Right cardiac atrium (tissue), 5 donors: ENCODE data around the gene PDK4. TPM values are rescaled to one million over a fixed set of nuclear protein-coding genes. Genes with fewer than 3 reads are reported as not detected.

Experiments used
- ATAC-seq, 2 donors: fragments of 200-7000 bp; cut with Tn5 transposase; one replicate each; pipeline versions ENCODE4 v1.8.0 to v1.9.1; 2020; ENCODE audit warnings: moderate library complexity in 2 of 2, mild to moderate bottlenecking in 1 of 2
- DNase-seq, 3 donors: peaks; one replicate each; pipeline ENCODE4 v3.0.0-alpha.2; 2020
- H3K27ac ChIP-seq: one replicate; pipeline ENCODE4 v1.5.1; 2013; ENCODE audit warnings: mild to moderate bottlenecking, low read length, control low read depth, moderate library complexity
- H3K27me3 ChIP-seq: one replicate; pipeline ENCODE4 v1.6.1; 2013; ENCODE audit not compliant: control insufficient read depth, insufficient read depth
- H3K4me1 ChIP-seq: one replicate; pipeline ENCODE4 v1.6.1; 2013; ENCODE audit warnings: low read length; ENCODE audit not compliant: control insufficient read depth, insufficient read depth
- H3K4me3 ChIP-seq: one replicate; pipeline ENCODE4 v1.5.1; 2013; ENCODE audit warnings: low read length, control low read depth
- H3K9me3 ChIP-seq: one replicate; pipeline ENCODE4 v1.6.1; 2013; ENCODE audit warnings: low read length; ENCODE audit not compliant: control insufficient read depth
- WGBS: extraction: QIAGEN DNeasy Blood & Tissue Kit; methylation state at CpG from one replicate; pipeline ENCODE4 v1.1.7; 2013; 5-methylcytosine and 5-hydroxymethylcytosine counted together
- intact Hi-C, 4 donors: fragments of 100-400 bp; cut with DNase I; formaldehyde crosslinking; loops; one replicate each; pipeline versions ENCODE4 v1.11.0 to v1.14.0; 2022 to 2023
- polyA plus RNA-seq: library from polyadenylated mRNA; stranded (reverse); fragments of 200-250 nt; gene quantifications from one replicate; pipeline ENCODE4 v1.2.3, GENCODE V29; 2013
- total RNA-seq, 4 donors: library from RNA; stranded (reverse); fragmentation: NEBNext Ultra II Directional; extraction: Animal tissue kit (Norgen Biotek cat#: 25700); gene quantifications; one replicate each; pipeline ENCODE4 v1.2.1, GENCODE V29; 2021
- donor health status: healthy with polysubstance abuse.
- donor health status: DM: no; HTN: yes; CAD: no.
- donor health status: DM: no; HTN: no; CAD: no.
- donor health status: DM: no; HTN: yes; CAD: no; lungs with severe emphysema.
- donor health status: DM: yes; HTN: yes; CAD: no.

Gene PDK4
- total and polyA plus RNA-seq, 5 donors = 53.0 to 842 (median 121) TPM

DNA sequence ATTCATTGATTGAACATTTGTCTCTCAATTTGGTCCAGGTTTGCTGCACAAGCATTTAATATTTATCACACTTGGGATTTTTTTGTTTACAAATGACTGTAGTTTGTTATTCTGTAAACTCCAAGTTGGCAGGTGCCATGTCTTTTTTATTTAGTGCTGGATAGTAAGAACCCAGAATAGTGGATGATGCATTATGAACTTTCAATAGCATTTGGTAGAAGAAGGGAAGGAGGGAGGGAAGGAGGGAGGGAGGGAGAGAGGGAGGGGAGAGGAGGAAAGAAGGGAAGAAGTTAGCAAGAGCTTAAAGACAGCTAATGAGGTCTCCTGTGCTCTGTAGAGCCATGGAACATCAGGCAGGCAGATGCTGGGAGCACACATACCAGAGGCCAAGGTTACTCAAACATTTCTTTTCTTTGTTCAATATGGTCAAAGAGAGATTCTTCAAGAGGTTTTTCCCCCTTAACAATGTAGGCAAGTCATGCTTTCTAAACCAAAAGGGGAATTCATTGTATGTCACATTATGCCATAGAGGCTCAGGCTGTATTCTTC, 25.8 kb upstream of the PDK4 start:
- DNase-seq (no peak), ATAC-seq (peak in 1 of 2 donors; percentile 18)
- intact Hi-C loops = no loop called here
- Histone ChIP-seq H3K27ac (no peak overlapping the region), H3K4me3 (no peak overlapping the region), H3K27me3 (no peaks in the 10 kb centered on the region), H3K9me3 (no peaks in the 10 kb centered on the region), H3K4me1 (no peaks in the 10 kb centered on the region)

DNA sequence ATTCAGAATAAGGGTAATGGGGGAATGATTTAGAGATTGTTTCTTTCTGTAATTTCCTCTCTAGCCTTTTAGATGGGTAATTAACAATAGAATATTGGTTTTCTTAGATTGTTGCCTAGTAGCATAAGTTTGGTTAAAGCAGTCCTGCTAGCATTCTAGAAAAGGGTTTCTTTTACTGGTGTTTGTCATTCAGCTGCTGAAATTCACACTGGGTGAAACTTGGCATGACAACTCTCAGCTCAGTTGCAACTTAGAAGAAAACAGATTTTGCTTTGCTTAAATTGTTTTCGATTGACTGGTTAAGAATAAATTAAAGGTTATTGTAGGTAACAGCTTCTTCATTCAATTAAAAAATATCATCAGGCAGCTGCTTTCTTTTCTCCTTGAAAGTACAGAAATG, 25.1 kb upstream of the PDK4 start:
- intact Hi-C loops = no loop called here
- DNase-seq (no peak), ATAC-seq (no peak)
- 75% methylated on average over 1 of the region's 1 CpG for WGBS
- no peak overlapping the region for H3K4me3 ChIP-seq
- H3K9me3 ChIP-seq = no peaks in the 10 kb centered on the region
- H3K4me1 ChIP-seq = no peaks in the 10 kb centered on the region
- H3K27me3 ChIP-seq = no peaks in the 10 kb centered on the region
- no peak overlapping the region for H3K27ac ChIP-seq

DNA sequence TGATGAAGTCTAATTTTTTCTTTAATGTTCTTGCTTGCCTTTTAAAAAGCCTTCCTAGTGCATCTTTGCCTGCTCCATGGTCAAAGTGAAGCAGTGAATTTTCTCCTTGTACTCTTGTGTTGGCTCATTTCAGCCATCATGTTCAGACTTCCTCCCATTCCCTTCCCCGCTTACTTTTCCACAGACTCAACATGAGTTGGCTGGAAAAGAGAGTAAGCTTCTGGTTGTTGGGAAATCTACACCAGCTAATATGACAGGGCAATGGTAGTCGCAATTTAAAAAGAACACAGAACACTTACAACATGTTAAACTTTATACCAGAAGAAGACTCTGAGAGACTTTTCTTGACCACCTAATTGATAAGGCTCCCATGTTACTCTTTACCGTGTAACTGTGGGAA, 24.3 kb upstream of the PDK4 start:
- no peak overlapping the region for H3K4me3 ChIP-seq
- DNase-seq (no peak), ATAC-seq (peak in 1 of 2 donors; percentile 48)
- H3K4me1 ChIP-seq = no peaks in the 10 kb centered on the region
- intact Hi-C loops = no loop called here
- no peak overlapping the region for H3K27ac ChIP-seq
- no peaks in the 10 kb centered on the region for H3K27me3 ChIP-seq
- 63% methylated on average over 3 of the region's 3 CpGs for WGBS
- no peaks in the 10 kb centered on the region for H3K9me3 ChIP-seq

DNA sequence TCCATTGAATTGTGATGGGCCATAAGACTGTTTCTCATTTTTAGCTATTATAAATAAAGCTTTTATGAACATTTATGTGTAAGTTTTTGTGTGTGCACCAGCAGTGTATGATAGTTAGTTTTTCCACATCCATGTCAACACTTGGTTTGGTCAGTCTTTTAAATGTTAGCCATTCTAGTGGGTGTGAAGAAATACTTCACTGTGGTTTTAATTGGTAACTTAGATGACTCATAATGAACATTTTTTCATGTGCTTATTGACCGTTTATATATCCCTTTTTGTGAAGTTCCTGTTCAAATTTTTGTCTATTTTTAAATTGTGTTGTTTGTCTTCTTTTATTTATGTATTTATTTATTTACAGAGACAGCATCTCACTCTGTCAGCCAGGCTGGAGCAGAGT, 23.6 kb upstream of the PDK4 start:
- WGBS = 62% methylated on average over 1 of the region's 1 CpG
- ATAC-seq = no peak
- H3K27ac ChIP-seq = no peak overlapping the region

DNA sequence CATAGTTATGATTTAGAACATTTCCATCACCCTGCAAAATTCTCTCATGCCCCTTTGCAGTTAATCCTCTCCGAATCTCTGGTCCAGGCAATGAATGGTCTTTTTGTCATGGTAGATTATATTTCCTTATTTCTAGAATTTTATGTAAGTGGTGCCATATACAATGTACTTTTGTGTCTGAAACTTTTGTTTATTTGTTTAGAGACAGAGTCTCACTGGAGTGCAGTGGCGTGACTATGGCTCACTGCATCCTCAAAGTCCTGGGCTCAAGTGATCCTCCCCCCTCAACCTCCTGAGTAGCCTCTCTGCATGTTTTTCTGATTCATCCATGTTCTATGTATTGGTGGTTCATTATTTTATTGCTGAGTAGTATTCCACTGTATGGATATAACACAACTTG, 23.2 kb upstream of the PDK4 start:
- Histone ChIP-seq H3K27me3 (no peaks in the 10 kb centered on the region), H3K9me3 (no peaks in the 10 kb centered on the region), H3K27ac (no peak overlapping the region), H3K4me1 (no peaks in the 10 kb centered on the region), H3K4me3 (no peak overlapping the region)
- no peak for ATAC-seq
- intact Hi-C loops = no loop called here
- 90% methylated on average over 2 of the region's 2 CpGs for WGBS
- DNase-seq = no peak

More for the DNA sequence above, 23.6 kb upstream of the PDK4 start:
- Histone ChIP-seq H3K4me3 (no peak overlapping the region), H3K27me3 (no peaks in the 10 kb centered on the region), H3K9me3 (no peaks in the 10 kb centered on the region), H3K4me1 (no peaks in the 10 kb centered on the region)
- no peak for DNase-seq
- intact Hi-C loops = no loop called here

DNA sequence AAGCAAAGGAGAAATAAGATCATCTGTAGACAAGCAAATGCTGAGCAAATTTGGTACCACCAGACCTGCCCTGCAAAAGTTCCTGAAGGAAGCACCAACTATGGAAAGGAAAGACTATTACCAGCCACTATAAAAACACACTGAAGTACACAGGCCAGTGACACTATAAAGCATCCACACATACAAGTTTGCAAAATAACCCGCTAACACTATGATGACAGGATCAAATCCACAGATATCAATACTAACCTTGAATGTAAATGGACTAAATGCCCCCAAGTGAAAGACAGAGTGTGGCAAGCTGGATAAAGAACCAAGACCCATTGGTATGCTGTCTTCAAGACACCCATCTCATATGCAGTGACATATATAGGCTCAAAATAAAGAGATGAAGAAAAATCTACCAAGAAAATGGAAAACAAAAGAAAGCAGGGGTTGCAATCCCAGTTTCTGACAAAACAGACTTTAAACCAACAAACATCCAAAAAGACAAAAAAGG, 18.2 kb upstream of the PDK4 start:
- Histone ChIP-seq H3K27me3 (no peaks in the 10 kb centered on the region), H3K9me3 (no peaks in the 10 kb centered on the region), H3K27ac (no peak overlapping the region), H3K4me1 (no peaks in the 10 kb centered on the region), H3K4me3 (no peak overlapping the region)
- ATAC-seq (no peak), DNase-seq (no peak)
- intact Hi-C loops = no loop called here
- 95% methylated on average over 1 of the region's 1 CpG for WGBS

DNA sequence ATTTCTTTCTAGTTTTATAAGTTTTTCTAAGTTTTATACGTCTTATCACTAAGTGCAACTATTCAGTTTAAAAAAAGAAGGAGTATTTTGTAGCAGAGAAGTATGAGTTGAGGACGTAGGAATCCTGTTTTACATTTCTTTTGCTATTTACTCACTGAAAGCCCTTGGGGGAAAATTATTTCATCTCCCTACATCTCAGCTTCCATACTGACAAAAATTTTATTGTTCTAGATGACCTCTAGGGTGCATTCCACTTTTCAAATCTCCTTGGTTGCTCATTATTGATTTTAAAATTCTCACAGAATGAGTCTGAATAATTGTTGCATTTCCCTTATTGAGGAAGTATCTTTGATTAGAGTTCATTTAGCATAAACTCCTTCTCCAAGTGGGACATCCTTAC, 14.9 kb upstream of the PDK4 start:
- H3K4me1 ChIP-seq = peaks cover 3% of the 10 kb centered on the region
- WGBS = 84% methylated on average over 2 of the region's 2 CpGs
- no peak for ATAC-seq
- no peaks in the 10 kb centered on the region for H3K9me3 ChIP-seq
- no peak overlapping the region for H3K4me3 ChIP-seq
- H3K27ac ChIP-seq = no peak overlapping the region
- intact Hi-C loops = no loop called here
- H3K27me3 ChIP-seq = no peaks in the 10 kb centered on the region
- DNase-seq = no peak

DNA sequence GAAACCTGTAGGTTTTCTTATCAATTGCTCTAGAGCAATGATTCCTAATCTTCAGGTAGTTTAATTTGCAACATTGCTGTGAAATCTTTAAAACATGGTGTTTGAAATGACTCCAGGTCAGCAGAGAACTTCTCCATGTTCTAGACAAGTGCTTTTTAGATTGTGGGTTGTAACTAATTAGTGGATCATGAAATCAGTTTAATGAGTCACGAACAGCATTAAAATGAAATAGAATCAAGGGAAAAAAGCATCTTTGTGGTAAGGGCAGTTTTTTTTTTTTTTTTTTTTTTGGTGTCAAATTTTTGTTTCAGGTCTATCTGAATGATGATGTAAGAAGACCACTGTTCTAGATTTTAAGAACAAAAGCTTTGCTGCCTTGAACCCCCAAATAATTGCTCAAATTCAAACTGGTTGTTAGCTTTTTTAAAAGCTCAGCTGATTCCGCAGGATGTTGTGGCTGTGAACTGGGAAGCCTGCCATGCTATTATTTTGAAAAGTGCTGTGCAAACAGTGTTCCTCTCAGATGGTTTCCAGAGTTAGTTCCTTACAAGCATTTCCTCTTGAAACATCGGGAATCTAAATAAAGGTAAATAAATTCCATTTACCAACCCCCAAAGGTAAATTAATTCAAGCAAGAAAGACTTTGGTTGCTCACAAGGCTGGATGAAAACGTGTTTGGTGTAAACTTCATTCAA, 13.1 kb upstream of the PDK4 start:
- DNase-seq (peak; percentile 38 to 58 (median 46)), ATAC-seq (peak; percentile 58 to 69)
- Histone ChIP-seq H3K4me3 (peak overlapping the region; percentile 40), H3K4me1 (peaks cover 3% of the 10 kb centered on the region), H3K27me3 (no peaks in the 10 kb centered on the region), H3K9me3 (no peaks in the 10 kb centered on the region), H3K27ac (peak overlapping the region; percentile 71)
- WGBS = 14% methylated on average over 4 of the region's 4 CpGs
- intact Hi-C loops = no loop called here

DNA sequence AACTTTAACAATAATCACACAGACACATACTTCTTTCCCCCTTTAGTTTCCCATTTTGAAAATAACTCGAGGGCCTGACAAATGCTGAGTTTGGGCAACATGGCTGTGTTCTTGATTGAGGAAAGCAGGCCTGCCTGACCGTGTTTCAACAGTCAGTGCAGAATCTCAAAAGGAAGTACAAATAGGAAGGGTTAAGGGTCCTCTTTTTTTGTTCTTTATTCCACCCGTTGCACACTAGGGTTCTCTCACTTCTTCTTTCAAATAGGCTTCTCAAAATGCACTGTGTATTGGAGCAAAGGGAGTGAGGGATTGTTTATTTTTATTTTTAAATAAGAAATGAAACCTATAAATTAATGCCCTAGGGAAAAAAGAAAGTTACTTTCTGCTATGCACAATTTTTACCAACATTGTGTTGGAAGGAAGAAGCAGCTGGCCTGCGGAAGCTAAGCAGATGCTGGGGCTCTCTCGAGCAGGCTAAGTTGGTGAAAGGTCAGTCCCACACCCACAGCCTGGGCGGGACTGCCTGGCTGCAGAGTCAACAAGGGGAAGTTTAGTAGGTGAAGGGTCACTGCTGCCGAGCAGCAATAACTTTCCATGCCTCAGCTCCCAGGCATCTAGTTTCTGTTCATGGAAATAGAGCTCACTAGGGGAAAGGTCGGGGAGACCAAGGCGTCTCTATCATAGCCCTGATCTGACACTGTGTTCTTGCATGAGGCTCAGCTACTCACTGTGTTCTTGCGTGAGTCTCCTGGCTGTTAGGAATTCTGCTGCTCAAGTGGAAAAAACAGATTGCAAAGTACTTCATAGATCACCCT, 12.2 kb upstream of the PDK4 start:
- DNase-seq = peak; percentile 94 to 97 (median 95)
- peaks cover 3% of the 10 kb centered on the region for H3K4me1 ChIP-seq
- H3K27me3 ChIP-seq = no peaks in the 10 kb centered on the region
- peak overlapping the region; percentile 98 for H3K27ac ChIP-seq
- WGBS = 3% methylated on average over 10 of the region's 10 CpGs
- peak; percentile 99 for ATAC-seq
- intact Hi-C loops = no loop called here
- no peaks in the 10 kb centered on the region for H3K9me3 ChIP-seq
- H3K4me3 ChIP-seq = peak overlapping the region; percentile 40

DNA sequence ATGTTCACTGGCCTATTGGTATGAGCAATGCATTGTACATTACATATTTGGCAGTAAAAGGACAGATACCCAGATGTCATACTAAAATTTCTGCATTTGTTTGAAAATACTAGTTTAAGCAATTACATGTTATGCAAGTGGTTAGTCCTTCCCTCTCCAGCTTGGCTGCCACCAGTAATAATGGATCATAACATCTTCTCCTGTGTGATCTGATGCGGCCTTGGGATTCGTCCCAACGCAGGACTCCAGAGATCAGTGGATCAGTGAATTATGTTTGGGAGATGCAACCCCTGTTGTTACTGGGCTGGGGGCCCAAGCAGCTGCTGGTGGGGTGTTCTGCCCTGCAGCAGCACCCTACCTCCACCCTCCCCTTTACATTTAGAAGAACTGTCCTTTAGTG, 11.2 kb upstream of the PDK4 start:
- Histone ChIP-seq H3K4me1 (peaks cover 3% of the 10 kb centered on the region), H3K27me3 (no peaks in the 10 kb centered on the region), H3K4me3 (no peak overlapping the region), H3K27ac (peak overlapping the region; percentile 76), H3K9me3 (no peaks in the 10 kb centered on the region)
- DNase-seq (peak in 2 of 3 donors; percentile 21 to 37), ATAC-seq (no peak)
- WGBS = 80% methylated on average over 3 of the region's 3 CpGs
- intact Hi-C loops = no loop called here

DNA sequence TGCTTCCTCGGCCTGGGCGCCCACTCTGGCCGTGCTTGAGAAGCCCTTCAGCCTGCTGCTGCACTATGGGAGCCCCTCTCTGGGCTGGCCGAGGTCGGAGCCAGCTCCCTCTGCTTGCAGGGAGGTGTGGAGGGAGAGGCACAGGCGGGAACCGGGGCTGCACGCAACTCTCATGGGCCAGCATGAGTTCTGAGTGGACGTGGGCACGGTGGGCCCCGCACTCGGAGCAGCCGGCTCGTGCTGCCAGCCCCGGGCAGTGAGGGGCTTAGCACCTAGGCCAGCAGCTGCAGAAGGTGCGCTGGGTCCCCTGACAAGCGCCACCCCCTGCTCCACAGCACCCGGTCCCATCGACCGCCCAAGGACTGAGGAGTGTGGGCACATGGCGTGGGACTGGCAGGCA, 9.0 kb upstream of the PDK4 start:
- DNase-seq (peak in 2 of 3 donors; percentile 50 to 52), ATAC-seq (no peak)
- WGBS = 98% methylated on average over 21 of the region's 21 CpGs
- Histone ChIP-seq H3K9me3 (no peaks in the 10 kb centered on the region), H3K4me3 (no peak overlapping the region), H3K27me3 (no peaks in the 10 kb centered on the region), H3K4me1 (peaks cover 3% of the 10 kb centered on the region), H3K27ac (no peak overlapping the region)
- intact Hi-C loops = no loop called here
